HG03159 (cell line): ENCODE data around the gene GTF2E1.
"Not testable (repeated sequence)": the region's sequence is repeated elsewhere in the genome, so short reads cannot be mapped to it uniquely, and the experiment has no call there.

Source experiments
- ATAC-seq: cut with Tn5 transposase; IDR thresholded peaks from one replicate; pipeline ENCODE4 v1.9.1; 2021; ENCODE audit warnings: mild to moderate bottlenecking, moderate library complexity; ENCODE audit not compliant: unreplicated experiment

Gene GTF2E1

GRCh38 chr3:120742198-120742848 is at the start of gene GTF2E1, which contains the start of gene RABL3:
Gene GTF2E1, plus strand, starts transcription at chr3:120742744. Its CDS starts 7,809 bp downstream, at chr3:120750553.
Gene RABL3, minus strand, starts transcription at chr3:120742516. Its CDS starts 9 bp downstream, at chr3:120742507.
- ATAC-seq: peak; percentile 98

GRCh38 chr3:120693439-120694171 is 48.9 kb upstream of the GTF2E1 start:
- no peak for ATAC-seq

GRCh38 chr3:120699333-120699732 is 43.2 kb upstream of the GTF2E1 start:
- ATAC-seq: no peak

GRCh38 chr3:120705884-120706582 is 36.5 kb upstream of the GTF2E1 start:
- no peak for ATAC-seq

GRCh38 chr3:120706950-120707349 is 35.6 kb upstream of the GTF2E1 start:
- no peak for ATAC-seq

- ATAC-seq: peak; percentile 81
Measured at GRCh38 chr3:120708408-120708807, 34.1 kb upstream of the GTF2E1 start.

GRCh38 chr3:120710369-120710768 is 32.2 kb upstream of the GTF2E1 start:
- no peak for ATAC-seq

- ATAC-seq: no peak
Measured at GRCh38 chr3:120713262-120713661, 29.3 kb upstream of the GTF2E1 start.

GRCh38 chr3:120719167-120719834 is 23.2 kb upstream of the GTF2E1 start:
- not testable (repeated sequence) for ATAC-seq

GRCh38 chr3:120726791-120727190 is 15.8 kb upstream of the GTF2E1 start:
- ATAC-seq: no peak

- ATAC-seq: no peak
Measured at GRCh38 chr3:120730576-120731542, 11.7 kb upstream of the GTF2E1 start.

- not testable (repeated sequence) for ATAC-seq
Measured at GRCh38 chr3:120738006-120738405, 4.5 kb upstream of the GTF2E1 start.

- no peak for ATAC-seq
Measured at GRCh38 chr3:120741320-120741719, 1.2 kb upstream of the GTF2E1 start.

GRCh38 chr3:120741837-120742197 is 727 bp upstream of the GTF2E1 start:
- peak; percentile 29 for ATAC-seq

GRCh38 chr3:120742849-120743365 is 363 bp downstream of the GTF2E1 start:
- peak; percentile 20 for ATAC-seq

GRCh38 chr3:120743556-120744195 is 1.1 kb downstream of the GTF2E1 start:
- no peak for ATAC-seq

GRCh38 chr3:120745466-120745865 is 2.9 kb downstream of the GTF2E1 start:
- ATAC-seq: no peak

- ATAC-seq: no peak
Measured at GRCh38 chr3:120749843-120750242, 7.3 kb downstream of the GTF2E1 start.

GRCh38 chr3:120752230-120752629 is 9.7 kb downstream of the GTF2E1 start:
- no peak for ATAC-seq
